Measurements from ENCODE around the gene SLC23A2. TPM values are rescaled to one million over a fixed set of nuclear protein-coding genes. Genes with fewer than 3 reads are reported as not detected.
A peak's percentile ranks its signal among the peaks of the same experiment; 100 is the strongest.

Gene SLC23A2
- total and polyA plus RNA-seq, 8 donors: 2.6 to 58.3 (median 6.4) TPM

DNA sequence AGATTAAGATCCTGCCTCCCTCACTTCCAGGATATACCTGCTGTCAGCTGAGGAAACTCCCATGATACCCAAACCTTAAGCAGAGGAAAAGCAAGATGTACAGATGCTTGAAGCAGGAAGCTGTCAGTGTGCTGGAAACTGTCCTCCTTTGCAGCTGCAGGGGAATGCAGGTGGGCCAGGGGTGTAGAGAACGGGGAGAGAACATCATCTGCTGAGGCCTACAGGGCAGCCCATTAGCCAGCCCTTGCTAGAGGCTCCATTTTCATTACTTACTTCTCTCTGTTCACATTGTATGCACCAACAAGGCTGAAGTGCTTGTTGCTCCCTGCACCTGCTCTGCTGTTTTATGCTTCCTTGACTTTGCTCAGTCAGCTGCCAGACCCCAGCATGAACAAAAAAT lies 160.5 kb downstream of the SLC23A2 start:
- 81 to 93% (median 90%) methylated on average over 1 of the region's 1 CpG for WGBS, 5 donors
- Histone ChIP-seq H3K36me3 (no peaks in the 10 kb centered on the region), H3K27ac (no peak overlapping the region), H3K9me3 (peaks cover 0 to 5% (median 2%) of the 10 kb centered on the region in 4 donors), H3K4me1 (peaks cover 0 to 10% (median under 1%) of the 10 kb centered on the region in 4 donors), H3K27me3 (no peaks in the 10 kb centered on the region), H3K4me3 (no peak overlapping the region)
- TF ChIP-seq POLR2AphosphoS5 (IDR thresholded peaks at IDR 0.05): no peak
- no peak for TF ChIP-seq EP300 (IDR thresholded peaks at IDR 0.05)
- TF ChIP-seq POLR2A (IDR thresholded peaks at IDR 0.05): no peak
- TF ChIP-seq, protein P1, sequence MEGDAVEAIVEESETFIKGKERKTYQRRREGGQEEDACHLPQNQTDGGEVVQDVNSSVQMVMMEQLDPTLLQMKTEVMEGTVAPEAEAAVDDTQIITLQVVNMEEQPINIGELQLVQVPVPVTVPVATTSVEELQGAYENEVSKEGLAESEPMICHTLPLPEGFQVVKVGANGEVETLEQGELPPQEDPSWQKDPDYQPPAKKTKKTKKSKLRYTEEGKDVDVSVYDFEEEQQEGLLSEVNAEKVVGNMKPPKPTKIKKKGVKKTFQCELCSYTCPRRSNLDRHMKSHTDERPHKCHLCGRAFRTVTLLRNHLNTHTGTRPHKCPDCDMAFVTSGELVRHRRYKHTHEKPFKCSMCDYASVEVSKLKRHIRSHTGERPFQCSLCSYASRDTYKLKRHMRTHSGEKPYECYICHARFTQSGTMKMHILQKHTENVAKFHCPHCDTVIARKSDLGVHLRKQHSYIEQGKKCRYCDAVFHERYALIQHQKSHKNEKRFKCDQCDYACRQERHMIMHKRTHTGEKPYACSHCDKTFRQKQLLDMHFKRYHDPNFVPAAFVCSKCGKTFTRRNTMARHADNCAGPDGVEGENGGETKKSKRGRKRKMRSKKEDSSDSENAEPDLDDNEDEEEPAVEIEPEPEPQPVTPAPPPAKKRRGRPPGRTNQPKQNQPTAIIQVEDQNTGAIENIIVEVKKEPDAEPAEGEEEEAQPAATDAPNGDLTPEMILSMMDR (IDR thresholded peaks at IDR 0.05): no peak
- DNase-seq: no peak
- intact Hi-C loops (cut with DNase I; ENCODE audit: low total_unique reads): no loop called here

DNA sequence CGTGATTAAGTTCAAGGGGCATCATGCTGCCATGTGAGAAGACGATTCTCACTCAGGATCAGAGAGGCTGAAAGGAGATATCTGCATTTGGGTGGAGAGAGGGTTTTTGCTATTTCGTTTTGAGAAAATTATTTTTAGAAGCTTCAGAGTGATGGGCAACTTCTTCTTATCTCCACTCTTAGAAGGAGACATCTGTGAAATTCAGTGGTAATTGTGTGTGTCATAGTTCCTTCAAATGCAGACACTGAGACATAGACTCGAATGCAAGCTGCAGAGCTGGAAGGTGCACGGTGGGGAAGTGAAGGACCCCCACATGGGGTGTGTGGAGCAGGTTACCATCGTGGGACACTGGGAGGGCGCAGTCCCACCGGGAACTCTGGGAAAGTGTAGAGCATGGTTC lies 162.8 kb downstream of the SLC23A2 start:
- Histone ChIP-seq H3K27me3 (no peaks in the 10 kb centered on the region), H3K36me3 (no peaks in the 10 kb centered on the region), H3K4me3 (no peak overlapping the region), H3K4me1 (peaks cover 0 to 18% (median 4%) of the 10 kb centered on the region in 4 donors), H3K9me3 (peaks cover 0 to 5% (median 2%) of the 10 kb centered on the region in 4 donors), H3K27ac (no peak overlapping the region)
- TF ChIP-seq POLR2A (IDR thresholded peaks at IDR 0.05) (no peak), POLR2AphosphoS5 (IDR thresholded peaks at IDR 0.05) (no peak), EP300 (IDR thresholded peaks at IDR 0.05) (no peak)
- TF ChIP-seq, protein P1 (IDR thresholded peaks at IDR 0.05): no peak
- 62 to 76% (median 66%) methylated on average over 8 of the region's 8 CpGs for WGBS, 5 donors
- no peak for DNase-seq
- intact Hi-C loops (cut with DNase I; ENCODE audit: low total_unique reads): no loop called here

DNA sequence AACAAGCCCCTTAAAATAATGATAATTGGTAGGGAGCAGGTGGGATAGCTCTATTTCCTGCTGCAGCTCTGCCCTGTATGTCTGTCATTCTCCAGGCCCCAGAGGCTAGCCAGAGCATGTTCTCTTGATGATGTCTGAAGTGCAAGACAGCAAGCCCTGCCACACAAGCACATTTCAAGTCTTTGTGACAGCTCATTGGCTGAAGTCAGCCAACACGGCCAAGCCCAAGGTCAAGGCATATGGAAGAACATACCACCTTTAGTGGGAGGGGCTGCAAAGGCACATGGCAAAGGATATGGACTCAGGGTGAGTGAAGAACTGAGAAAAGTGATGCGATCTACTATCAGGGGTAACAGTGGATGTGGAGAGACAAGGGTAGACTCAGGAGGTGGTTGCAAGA lies 163.6 kb downstream of the SLC23A2 start:
- WGBS, 5 donors: 81 to 92% (median 87%) methylated on average over 2 of the region's 2 CpGs
- TF ChIP-seq POLR2A (IDR thresholded peaks at IDR 0.05) (no peak), EP300 (IDR thresholded peaks at IDR 0.05) (no peak), POLR2AphosphoS5 (IDR thresholded peaks at IDR 0.05) (no peak)
- TF ChIP-seq, protein P1 (IDR thresholded peaks at IDR 0.05): no peak
- intact Hi-C loops (cut with DNase I; ENCODE audit: low total_unique reads): no loop called here

DNA sequence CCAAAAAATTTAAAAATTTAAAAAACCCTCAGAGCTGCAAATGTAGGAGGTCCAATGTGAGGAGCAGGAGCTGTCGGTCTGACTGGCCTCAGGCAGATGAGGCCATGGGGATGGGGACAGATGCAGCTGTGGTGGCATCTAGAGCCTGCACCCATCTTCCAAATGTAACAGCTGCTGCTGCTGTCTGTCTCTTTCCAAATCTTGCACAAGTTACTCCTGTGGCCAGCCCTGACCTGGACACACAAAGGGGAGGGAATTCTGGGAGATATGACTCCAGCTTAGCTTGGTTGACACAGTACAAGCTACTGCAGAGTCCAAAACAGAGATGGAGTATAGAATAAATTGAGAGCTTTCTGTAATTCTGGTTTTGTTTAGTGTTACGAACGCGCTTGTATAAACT lies 164.4 kb downstream of the SLC23A2 start:
- intact Hi-C loops (cut with DNase I; ENCODE audit: low total_unique reads): no loop called here
- Histone ChIP-seq H3K27ac (no peak overlapping the region), H3K4me3 (no peak overlapping the region), H3K9me3 (peaks cover 0 to 5% (median 2%) of the 10 kb centered on the region in 4 donors), H3K36me3 (no peaks in the 10 kb centered on the region), H3K4me1 (peaks cover 0 to 18% (median 4%) of the 10 kb centered on the region in 4 donors), H3K27me3 (no peaks in the 10 kb centered on the region)
- no peak for DNase-seq
- TF ChIP-seq POLR2A (IDR thresholded peaks at IDR 0.05) (no peak), POLR2AphosphoS5 (IDR thresholded peaks at IDR 0.05) (peak in 1 of 3 donors; percentile 18)
- WGBS, 5 donors: 43 to 68% (median 60%) methylated on average over 4 of the region's 4 CpGs

More for the DNA sequence above, 163.6 kb downstream of the SLC23A2 start:
- peaks cover 0 to 18% (median 4%) of the 10 kb centered on the region in 4 donors for H3K4me1 ChIP-seq
- H3K4me3 ChIP-seq: no peak overlapping the region
- H3K27me3 ChIP-seq: no peaks in the 10 kb centered on the region
- peaks cover 0 to 5% (median 2%) of the 10 kb centered on the region in 4 donors for H3K9me3 ChIP-seq
- no peaks in the 10 kb centered on the region for H3K36me3 ChIP-seq
- no peak for DNase-seq
- H3K27ac ChIP-seq: no peak overlapping the region

DNA sequence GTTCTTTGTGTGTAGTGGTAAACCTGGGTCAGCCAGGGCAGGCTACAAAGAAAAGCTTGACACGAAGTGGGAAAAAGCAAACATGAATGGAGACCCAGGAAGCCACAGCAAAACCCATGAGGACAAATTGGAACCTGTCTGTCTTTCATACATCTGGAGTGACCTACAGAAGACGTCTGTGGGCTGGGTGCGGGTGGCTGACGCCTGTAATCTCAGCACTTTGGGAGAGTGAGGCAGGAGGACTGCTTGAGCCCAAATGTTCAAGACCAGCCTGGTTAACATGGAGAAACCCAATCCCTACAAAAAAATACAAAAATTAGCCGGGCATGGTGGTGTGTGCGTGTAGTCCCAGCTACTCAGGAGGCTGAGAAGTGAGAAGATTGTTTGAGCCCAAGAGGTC lies 164.8 kb downstream of the SLC23A2 start:
- DNase-seq: no peak
- peaks cover 0 to 18% (median 4%) of the 10 kb centered on the region in 4 donors for H3K4me1 ChIP-seq
- H3K27ac ChIP-seq: peak overlapping the region in 1 of 5 donors; percentile 13
- 67 to 81% (median 78%) methylated on average over 6 of the region's 6 CpGs for WGBS, 5 donors
- H3K9me3 ChIP-seq: peaks cover 0 to 5% (median 2%) of the 10 kb centered on the region in 4 donors
- intact Hi-C loops (cut with DNase I; ENCODE audit: low total_unique reads): no loop called here
- TF ChIP-seq EP300 (IDR thresholded peaks at IDR 0.05): no peak
- TF ChIP-seq, protein P1 (IDR thresholded peaks at IDR 0.05): no peak
- TF ChIP-seq POLR2AphosphoS5 (IDR thresholded peaks at IDR 0.05): no peak
- no peak for TF ChIP-seq POLR2A (IDR thresholded peaks at IDR 0.05)
- H3K4me3 ChIP-seq: no peak overlapping the region
- no peaks in the 10 kb centered on the region for H3K36me3 ChIP-seq
- no peaks in the 10 kb centered on the region for H3K27me3 ChIP-seq

All from stomach (tissue), 9 donors.